ENCODE data around the gene TMEM132C. TPM values are rescaled to one million over a fixed set of nuclear protein-coding genes. Genes with fewer than 3 reads are reported as not detected.

Gene TMEM132C
- total and polyA plus RNA-seq, 2 experiments from 2014 or later = 10.6 to 16.5 TPM

DNA sequence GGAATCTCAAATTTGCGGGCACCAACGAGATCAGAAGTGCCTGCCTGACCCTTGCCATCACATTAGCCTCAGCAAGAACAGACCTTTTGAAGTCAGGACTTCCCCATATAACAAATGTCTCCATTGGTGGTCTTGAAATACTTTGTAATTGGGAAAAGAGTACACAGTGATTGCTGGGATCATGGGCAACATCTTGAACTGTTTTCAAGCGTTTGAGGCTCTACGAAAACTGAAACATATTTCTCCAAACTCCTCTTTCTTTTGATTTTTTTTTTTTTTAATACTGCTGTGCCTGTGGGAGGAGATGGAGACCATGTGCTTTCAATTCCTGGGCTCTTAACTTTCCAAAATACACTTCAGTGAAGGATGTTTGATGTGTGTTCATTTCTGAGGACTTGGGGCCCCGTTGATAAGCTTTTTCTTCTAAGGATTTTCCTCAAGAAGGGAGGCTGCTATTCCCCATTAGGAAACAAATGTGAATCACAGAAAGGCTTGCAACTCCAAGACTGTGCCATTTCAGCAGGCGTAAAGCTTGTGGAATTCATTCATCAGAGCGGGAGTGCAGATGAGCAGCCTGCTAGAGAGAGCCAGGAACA, 94.5 kb downstream of the TMEM132C start:
- H3K4me1 ChIP-seq (ENCODE audit: insufficient read depth) = peaks cover 13% of the 10 kb centered on the region
- H3K27ac ChIP-seq = peak overlapping the region; percentile 30
- H3K9me3 ChIP-seq (ENCODE audit: low read depth) = no peaks in the 10 kb centered on the region
- no peaks in the 10 kb centered on the region for H4K20me1 ChIP-seq (ENCODE audit: insufficient read depth, poor library complexity, severe bottlenecking)
- H2AFZ ChIP-seq = no peak overlapping the region
- H3K9me2 ChIP-seq (replicated peaks; ENCODE audit: insufficient read depth) = no peaks in the 10 kb centered on the region
- DNase-seq (ENCODE audit: low spot score) = no peak
- H3K36me3 ChIP-seq (replicated peaks; ENCODE audit: insufficient read depth, low read depth) = no peaks in the 10 kb centered on the region
- TF ChIP-seq EZH2 (IDR thresholded peaks at IDR 0.05; ENCODE audit: borderline replicate concordance) (no peak), CTCF (IDR thresholded peaks at IDR 0.05; ENCODE audit: poor library complexity) (no peak), EZH2phosphoT487 (IDR thresholded peaks at IDR 0.05; ENCODE audit: low read depth, severe bottlenecking, unreplicated experiment) (no peak)
- no peak overlapping the region for H3K4me3 ChIP-seq
- H3K4me2 ChIP-seq = no peak overlapping the region
- 49% methylated on average over 7 of the region's 7 CpGs for WGBS (ENCODE audit: low lambda C conversion rate, missing lambda C conversion rate)
- peaks cover 8% of the 10 kb centered on the region for H3K27me3 ChIP-seq
- H3K79me2 ChIP-seq = no peaks in the 10 kb centered on the region

- Histone ChIP-seq H3K4me3 (no peak overlapping the region), H3K36me3 (replicated peaks; ENCODE audit: insufficient read depth, low read depth) (no peaks in the 10 kb centered on the region), H3K9me3 (ENCODE audit: low read depth) (no peaks in the 10 kb centered on the region), H3K79me2 (no peaks in the 10 kb centered on the region), H3K9me2 (replicated peaks; ENCODE audit: insufficient read depth) (no peaks in the 10 kb centered on the region), H3K4me1 (ENCODE audit: insufficient read depth) (peaks cover 13% of the 10 kb centered on the region), H4K20me1 (ENCODE audit: insufficient read depth, poor library complexity, severe bottlenecking) (no peaks in the 10 kb centered on the region), H3K4me2 (peak overlapping the region; percentile 78), H3K27ac (no peak overlapping the region), H3K27me3 (peaks cover 10% of the 10 kb centered on the region), H2AFZ (no peak overlapping the region)
- WGBS (ENCODE audit: low lambda C conversion rate, missing lambda C conversion rate) = 52% methylated on average over 6 of the region's 6 CpGs
- TF ChIP-seq CTCF (IDR thresholded peaks at IDR 0.05; ENCODE audit: poor library complexity) (no peak), EZH2phosphoT487 (IDR thresholded peaks at IDR 0.05; ENCODE audit: low read depth, severe bottlenecking, unreplicated experiment) (no peak), EZH2 (IDR thresholded peaks at IDR 0.05; ENCODE audit: borderline replicate concordance) (no peak)
- DNase-seq (ENCODE audit: low spot score) = no peak
These were observed 98.1 kb downstream of the TMEM132C start for GRCh38 chr12:128365032-128365431.

- H3K9me2 ChIP-seq (replicated peaks; ENCODE audit: insufficient read depth) = no peaks in the 10 kb centered on the region
- peak; percentile 52 for DNase-seq (ENCODE audit: low spot score)
- H3K79me2 ChIP-seq = no peaks in the 10 kb centered on the region
- H2AFZ ChIP-seq = peak overlapping the region; percentile 26
- H3K36me3 ChIP-seq (replicated peaks; ENCODE audit: insufficient read depth, low read depth) = no peaks in the 10 kb centered on the region
- no peaks in the 10 kb centered on the region for H4K20me1 ChIP-seq (ENCODE audit: insufficient read depth, poor library complexity, severe bottlenecking)
- peaks cover 13% of the 10 kb centered on the region for H3K4me1 ChIP-seq (ENCODE audit: insufficient read depth)
- no peak overlapping the region for H3K4me3 ChIP-seq
- H3K27ac ChIP-seq = peak overlapping the region; percentile 64
- 6% methylated on average over 26 of the region's 26 CpGs for WGBS (ENCODE audit: low lambda C conversion rate, missing lambda C conversion rate)
- no peaks in the 10 kb centered on the region for H3K9me3 ChIP-seq (ENCODE audit: low read depth)
- TF ChIP-seq EZH2phosphoT487 (IDR thresholded peaks at IDR 0.05; ENCODE audit: low read depth, severe bottlenecking, unreplicated experiment) (no peak), EZH2 (IDR thresholded peaks at IDR 0.05; ENCODE audit: borderline replicate concordance) (no peak), CTCF (IDR thresholded peaks at IDR 0.05; ENCODE audit: poor library complexity) (no peak)
- H3K27me3 ChIP-seq = peaks cover 10% of the 10 kb centered on the region
- peak overlapping the region; percentile 78 for H3K4me2 ChIP-seq
These were observed 98.8 kb downstream of the TMEM132C start for GRCh38 chr12:128365651-128366231.
